ENCODE data around the gene RAG1. TPM values are rescaled to one million over a fixed set of nuclear protein-coding genes. Genes with fewer than 3 reads are reported as not detected.
A peak's percentile ranks its signal among the peaks of the same experiment; 100 is the strongest.

Gene RAG1
- total and polyA plus RNA-seq, 4 donors, result 0.08 to 2.3 (median 0.63) TPM

DNA sequence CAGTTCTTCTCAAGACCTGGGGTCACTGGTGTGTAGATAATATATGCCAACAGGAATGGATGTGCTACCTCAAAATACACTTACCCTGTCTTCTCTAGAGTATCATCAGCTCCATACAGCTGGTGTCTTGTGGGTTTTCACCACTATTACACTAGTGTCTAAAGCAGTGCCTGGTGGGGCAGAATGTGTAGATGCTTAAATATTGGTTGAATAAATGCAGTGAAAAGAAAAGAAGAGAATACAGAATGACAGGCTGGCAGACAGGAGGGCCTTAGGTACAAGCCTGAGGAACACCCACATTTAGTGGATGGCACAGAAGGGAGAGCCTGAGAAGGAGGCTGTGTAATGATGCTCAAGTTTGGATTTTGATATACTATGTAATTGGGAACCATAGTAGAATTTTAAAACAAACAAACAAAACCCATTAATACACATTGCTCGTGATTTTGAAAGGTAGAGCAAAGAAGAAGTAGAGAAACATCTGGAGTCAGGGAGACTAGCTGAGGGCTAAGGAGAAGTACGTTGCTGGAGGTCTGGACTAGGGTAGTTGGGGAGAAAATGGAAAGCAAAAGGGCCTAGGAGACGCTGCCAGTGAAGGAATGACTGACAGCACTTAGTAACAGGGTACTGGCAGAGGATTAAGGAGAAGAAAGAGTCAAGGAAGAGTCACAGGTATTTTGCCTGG lies 50.7 kb downstream of the RAG1 start:
- H3K9me3 ChIP-seq (ENCODE audit: control insufficient read depth in 4 of 4, insufficient read depth in 3 of 4, low read length in 3 of 4), result no peaks in the 10 kb centered on the region
- H3K27ac ChIP-seq (ENCODE audit: low read depth in 1 of 2, low read length in 1 of 2), result no peak overlapping the region
- DNase-seq (no peak), ATAC-seq (ENCODE audit: insufficient read depth, low FRiP score) (no peak)
- TF ChIP-seq, protein P1, sequence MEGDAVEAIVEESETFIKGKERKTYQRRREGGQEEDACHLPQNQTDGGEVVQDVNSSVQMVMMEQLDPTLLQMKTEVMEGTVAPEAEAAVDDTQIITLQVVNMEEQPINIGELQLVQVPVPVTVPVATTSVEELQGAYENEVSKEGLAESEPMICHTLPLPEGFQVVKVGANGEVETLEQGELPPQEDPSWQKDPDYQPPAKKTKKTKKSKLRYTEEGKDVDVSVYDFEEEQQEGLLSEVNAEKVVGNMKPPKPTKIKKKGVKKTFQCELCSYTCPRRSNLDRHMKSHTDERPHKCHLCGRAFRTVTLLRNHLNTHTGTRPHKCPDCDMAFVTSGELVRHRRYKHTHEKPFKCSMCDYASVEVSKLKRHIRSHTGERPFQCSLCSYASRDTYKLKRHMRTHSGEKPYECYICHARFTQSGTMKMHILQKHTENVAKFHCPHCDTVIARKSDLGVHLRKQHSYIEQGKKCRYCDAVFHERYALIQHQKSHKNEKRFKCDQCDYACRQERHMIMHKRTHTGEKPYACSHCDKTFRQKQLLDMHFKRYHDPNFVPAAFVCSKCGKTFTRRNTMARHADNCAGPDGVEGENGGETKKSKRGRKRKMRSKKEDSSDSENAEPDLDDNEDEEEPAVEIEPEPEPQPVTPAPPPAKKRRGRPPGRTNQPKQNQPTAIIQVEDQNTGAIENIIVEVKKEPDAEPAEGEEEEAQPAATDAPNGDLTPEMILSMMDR (IDR thresholded peaks at IDR 0.05; ENCODE audit: control extremely low read depth, extremely low read depth), result no peak
- H3K27me3 ChIP-seq (ENCODE audit: control insufficient read depth in 3 of 3, insufficient read depth in 3 of 3, low read length in 2 of 3), result no peaks in the 10 kb centered on the region
- H3K9ac ChIP-seq (ENCODE audit: insufficient read depth in 1 of 2, low read length in 2 of 2), result no peak overlapping the region
- peaks cover 0 to 18% (median 4%) of the 10 kb centered on the region in 5 donors for H3K4me1 ChIP-seq (ENCODE audit: control insufficient read depth in 5 of 5, insufficient read depth in 5 of 5, low read length in 5 of 5)
- WGBS, 2 donors, result 56 to 61% methylated on average over 3 of the region's 3 CpGs
- no peak overlapping the region for H3K4me3 ChIP-seq
- peaks cover 0 to 2% (median 0%) of the 10 kb centered on the region in 4 donors for H3K36me3 ChIP-seq (ENCODE audit: control insufficient read depth in 4 of 4, insufficient read depth in 4 of 4, low read length in 4 of 4)

DNA sequence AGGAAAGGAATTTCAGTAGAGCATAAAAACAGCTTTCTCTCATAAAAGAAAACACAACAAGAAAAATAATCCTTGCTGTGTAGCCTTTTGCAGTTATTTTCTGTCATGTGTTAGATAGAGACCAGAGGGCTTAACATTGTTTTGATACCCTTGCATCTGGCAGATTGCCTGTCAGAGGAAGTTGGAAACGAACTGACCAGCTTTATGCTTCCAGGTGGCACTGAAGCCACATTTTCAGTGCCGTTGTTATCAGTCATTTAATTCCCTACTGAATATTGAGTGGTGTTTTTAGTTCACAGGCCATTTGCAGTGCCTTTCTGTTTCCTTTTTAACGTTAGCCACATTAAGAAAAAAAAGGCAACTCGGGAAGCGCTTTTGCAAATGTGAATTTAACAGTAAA lies 51.7 kb downstream of the RAG1 start:
- DNase-seq (peak; percentile 20 to 65 (median 46)), ATAC-seq (ENCODE audit: insufficient read depth, low FRiP score) (no peak)
- Histone ChIP-seq H3K4me1 (ENCODE audit: control insufficient read depth in 5 of 5, insufficient read depth in 5 of 5, low read length in 5 of 5) (peaks cover 0 to 18% (median 4%) of the 10 kb centered on the region in 5 donors), H3K4me3 (no peak overlapping the region), H3K9ac (ENCODE audit: insufficient read depth in 1 of 2, low read length in 2 of 2) (peak overlapping the region in 1 of 2 donors; percentile 79), H3K27ac (ENCODE audit: low read depth in 1 of 2, low read length in 1 of 2) (no peak overlapping the region), H3K36me3 (ENCODE audit: control insufficient read depth in 4 of 4, insufficient read depth in 4 of 4, low read length in 4 of 4) (peaks cover 0 to 2% (median under 1%) of the 10 kb centered on the region in 4 donors), H3K27me3 (ENCODE audit: control insufficient read depth in 3 of 3, insufficient read depth in 3 of 3, low read length in 2 of 3) (no peaks in the 10 kb centered on the region), H3K9me3 (ENCODE audit: control insufficient read depth in 4 of 4, insufficient read depth in 3 of 4, low read length in 3 of 4) (no peaks in the 10 kb centered on the region)
- WGBS, 2 donors, result 18 to 36% methylated on average over 5 of the region's 5 CpGs
- TF ChIP-seq, protein P1 (IDR thresholded peaks at IDR 0.05; ENCODE audit: control extremely low read depth, extremely low read depth), result no peak

DNA sequence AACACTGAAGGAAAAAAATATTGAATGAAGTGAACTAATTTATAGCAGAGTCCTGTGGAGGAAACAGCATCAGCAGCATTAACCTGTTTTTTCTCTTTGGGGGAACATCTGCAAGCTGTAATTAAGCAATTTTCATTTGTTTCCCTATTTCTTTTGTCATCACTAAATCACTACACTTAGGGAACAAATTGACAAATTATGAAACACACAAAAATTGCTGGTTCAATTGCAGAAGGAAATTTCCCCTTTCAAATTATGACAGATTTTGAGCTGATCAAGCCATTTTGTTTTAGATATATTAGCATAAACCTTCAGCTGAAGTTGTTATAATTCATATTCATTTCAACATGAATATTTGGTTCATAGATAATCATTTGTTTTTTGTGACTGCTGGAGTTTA lies 52.4 kb downstream of the RAG1 start:
- DNase-seq, result no peak

More for the DNA sequence above, 52.4 kb downstream of the RAG1 start:
- no peak for ATAC-seq (ENCODE audit: insufficient read depth, low FRiP score)
- TF ChIP-seq, protein P1 (IDR thresholded peaks at IDR 0.05; ENCODE audit: control extremely low read depth, extremely low read depth), result no peak
- Histone ChIP-seq H3K36me3 (ENCODE audit: control insufficient read depth in 4 of 4, insufficient read depth in 4 of 4, low read length in 4 of 4) (peaks cover 0 to 3% (median 1%) of the 10 kb centered on the region in 4 donors), H3K4me3 (no peak overlapping the region), H3K27me3 (ENCODE audit: control insufficient read depth in 3 of 3, insufficient read depth in 3 of 3, low read length in 2 of 3) (no peaks in the 10 kb centered on the region), H3K4me1 (ENCODE audit: control insufficient read depth in 5 of 5, insufficient read depth in 5 of 5, low read length in 5 of 5) (peaks cover 0 to 18% (median 6%) of the 10 kb centered on the region in 5 donors), H3K9me3 (ENCODE audit: control insufficient read depth in 4 of 4, insufficient read depth in 3 of 4, low read length in 3 of 4) (no peaks in the 10 kb centered on the region), H3K9ac (ENCODE audit: insufficient read depth in 1 of 2, low read length in 2 of 2) (no peak overlapping the region), H3K27ac (ENCODE audit: low read depth in 1 of 2, low read length in 1 of 2) (no peak overlapping the region)
